NCI-H510A treated with DMSO at 0.1 percent for 48 hours (cell line): Measurements from ENCODE around the gene NBAS.

Experiments
- DNase-seq: peaks from one replicate; lab custom pipeline; 2025; lab: John Stamatoyannopoulos, UW

NBAS gene

GRCh38 chr2:15306706-15307105 lies 254.4 kb downstream of the NBAS start:
- DNase-seq, result no peak

- DNase-seq, result no peak
Measured at GRCh38 chr2:15303874-15304273, 257.3 kb downstream of the NBAS start.

- DNase-seq, result no peak
Measured at GRCh38 chr2:15302154-15302553, 259.0 kb downstream of the NBAS start.

GRCh38 chr2:15300624-15301573 lies 260.2 kb downstream of the NBAS start:
- DNase-seq, result no peak

- DNase-seq, result no peak
Measured at GRCh38 chr2:15299904-15300520, 261.1 kb downstream of the NBAS start.

- no peak for DNase-seq
Measured at GRCh38 chr2:15298770-15299169, 262.4 kb downstream of the NBAS start.

- no peak for DNase-seq
Measured at GRCh38 chr2:15293262-15293937, 267.7 kb downstream of the NBAS start.

- DNase-seq, result no peak
Measured at GRCh38 chr2:15287447-15288184, 273.5 kb downstream of the NBAS start.

- DNase-seq, result peak; percentile 8
Measured at GRCh38 chr2:15284614-15285013, 276.5 kb downstream of the NBAS start.

GRCh38 chr2:15281681-15282080 lies 279.5 kb downstream of the NBAS start:
- DNase-seq, result no peak

GRCh38 chr2:15279201-15279876 lies 281.8 kb downstream of the NBAS start:
- DNase-seq, result peak; percentile 66

- DNase-seq, result no peak
Measured at GRCh38 chr2:15278296-15278695, 282.8 kb downstream of the NBAS start.

GRCh38 chr2:15275346-15275745 lies 285.8 kb downstream of the NBAS start:
- DNase-seq, result peak; percentile 55

- no peak for DNase-seq
Measured at GRCh38 chr2:15273452-15273851, 287.7 kb downstream of the NBAS start.

- DNase-seq, result no peak
Measured at GRCh38 chr2:15272942-15273341, 288.2 kb downstream of the NBAS start.

GRCh38 chr2:15271941-15272542 lies 289.1 kb downstream of the NBAS start:
- DNase-seq, result no peak

- no peak for DNase-seq
Measured at GRCh38 chr2:15271276-15271675, 289.9 kb downstream of the NBAS start.

- DNase-seq, result no peak
Measured at GRCh38 chr2:15269043-15269442, 292.1 kb downstream of the NBAS start.

GRCh38 chr2:15265889-15266288 lies 295.2 kb downstream of the NBAS start:
- DNase-seq, result no peak

GRCh38 chr2:15263976-15264685 lies 297.0 kb downstream of the NBAS start:
- DNase-seq, result no peak
